ENCODE data around the gene ARFGEF2. TPM values are rescaled to one million over a fixed set of nuclear protein-coding genes. Genes with fewer than 3 reads are reported as not detected.

The ARFGEF2 gene
- total and polyA plus RNA-seq, 11 donors, result 7.5 to 52.7 (median 40.2) TPM

DNA sequence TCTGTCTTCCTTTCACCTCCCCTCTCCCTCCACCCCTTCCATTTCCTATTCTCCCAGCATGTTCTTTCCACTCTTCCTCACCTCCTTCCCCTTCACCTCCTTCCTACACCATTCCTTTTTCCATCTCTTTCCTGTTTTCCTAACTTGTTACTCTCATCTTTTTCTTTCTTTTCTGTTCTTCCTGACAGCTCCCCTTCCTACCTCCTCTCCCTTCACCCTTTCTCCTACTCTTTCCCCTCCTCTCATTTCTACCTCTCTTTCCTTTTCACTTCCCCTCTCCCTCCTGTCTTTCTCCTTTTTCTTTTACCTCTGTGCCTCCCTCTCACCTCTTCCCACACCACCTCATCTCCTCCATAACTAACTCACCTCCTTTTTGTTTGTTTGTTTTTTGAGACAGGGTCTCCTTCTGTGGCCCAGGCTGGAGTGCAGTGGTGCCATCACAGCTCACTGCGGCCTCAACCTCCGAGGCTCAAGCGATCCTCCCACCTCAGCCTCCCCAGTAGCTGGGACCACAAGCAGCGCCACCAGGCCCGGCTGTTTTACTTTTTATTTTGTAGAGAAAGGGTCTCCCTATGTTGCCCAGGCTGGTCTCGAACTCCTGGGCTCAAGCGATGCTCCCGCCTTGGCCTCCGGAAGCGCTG, 864 bp upstream of the ARFGEF2 start:
- 34 to 37% (median 34%) methylated on average over 10 of the region's 10 CpGs for WGBS, 4 donors
- Histone ChIP-seq H3K27ac (peak overlapping the region in 11 of 12 donors; percentile 93 to 99 (median 95)), H3K9me3 (no peaks in the 10 kb centered on the region), H3K36me3 (no peaks in the 10 kb centered on the region), H3K4me1 (peaks cover 0 to 45% (median 30%) of the 10 kb centered on the region in 12 donors), H3K27me3 (no peaks in the 10 kb centered on the region), H3K4me3 (peak overlapping the region; percentile 66 to 99 (median 90))
- DNase-seq (peak in 1 of 5 donors; percentile 64), ATAC-seq (no peak)
- intact Hi-C loops (cut with DNase I), result no loop called here
- TF ChIP-seq, protein P1, sequence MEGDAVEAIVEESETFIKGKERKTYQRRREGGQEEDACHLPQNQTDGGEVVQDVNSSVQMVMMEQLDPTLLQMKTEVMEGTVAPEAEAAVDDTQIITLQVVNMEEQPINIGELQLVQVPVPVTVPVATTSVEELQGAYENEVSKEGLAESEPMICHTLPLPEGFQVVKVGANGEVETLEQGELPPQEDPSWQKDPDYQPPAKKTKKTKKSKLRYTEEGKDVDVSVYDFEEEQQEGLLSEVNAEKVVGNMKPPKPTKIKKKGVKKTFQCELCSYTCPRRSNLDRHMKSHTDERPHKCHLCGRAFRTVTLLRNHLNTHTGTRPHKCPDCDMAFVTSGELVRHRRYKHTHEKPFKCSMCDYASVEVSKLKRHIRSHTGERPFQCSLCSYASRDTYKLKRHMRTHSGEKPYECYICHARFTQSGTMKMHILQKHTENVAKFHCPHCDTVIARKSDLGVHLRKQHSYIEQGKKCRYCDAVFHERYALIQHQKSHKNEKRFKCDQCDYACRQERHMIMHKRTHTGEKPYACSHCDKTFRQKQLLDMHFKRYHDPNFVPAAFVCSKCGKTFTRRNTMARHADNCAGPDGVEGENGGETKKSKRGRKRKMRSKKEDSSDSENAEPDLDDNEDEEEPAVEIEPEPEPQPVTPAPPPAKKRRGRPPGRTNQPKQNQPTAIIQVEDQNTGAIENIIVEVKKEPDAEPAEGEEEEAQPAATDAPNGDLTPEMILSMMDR (IDR thresholded peaks at IDR 0.05), result no peak
- no peak for TF ChIP-seq POLR2A (IDR thresholded peaks at IDR 0.05)

DNA sequence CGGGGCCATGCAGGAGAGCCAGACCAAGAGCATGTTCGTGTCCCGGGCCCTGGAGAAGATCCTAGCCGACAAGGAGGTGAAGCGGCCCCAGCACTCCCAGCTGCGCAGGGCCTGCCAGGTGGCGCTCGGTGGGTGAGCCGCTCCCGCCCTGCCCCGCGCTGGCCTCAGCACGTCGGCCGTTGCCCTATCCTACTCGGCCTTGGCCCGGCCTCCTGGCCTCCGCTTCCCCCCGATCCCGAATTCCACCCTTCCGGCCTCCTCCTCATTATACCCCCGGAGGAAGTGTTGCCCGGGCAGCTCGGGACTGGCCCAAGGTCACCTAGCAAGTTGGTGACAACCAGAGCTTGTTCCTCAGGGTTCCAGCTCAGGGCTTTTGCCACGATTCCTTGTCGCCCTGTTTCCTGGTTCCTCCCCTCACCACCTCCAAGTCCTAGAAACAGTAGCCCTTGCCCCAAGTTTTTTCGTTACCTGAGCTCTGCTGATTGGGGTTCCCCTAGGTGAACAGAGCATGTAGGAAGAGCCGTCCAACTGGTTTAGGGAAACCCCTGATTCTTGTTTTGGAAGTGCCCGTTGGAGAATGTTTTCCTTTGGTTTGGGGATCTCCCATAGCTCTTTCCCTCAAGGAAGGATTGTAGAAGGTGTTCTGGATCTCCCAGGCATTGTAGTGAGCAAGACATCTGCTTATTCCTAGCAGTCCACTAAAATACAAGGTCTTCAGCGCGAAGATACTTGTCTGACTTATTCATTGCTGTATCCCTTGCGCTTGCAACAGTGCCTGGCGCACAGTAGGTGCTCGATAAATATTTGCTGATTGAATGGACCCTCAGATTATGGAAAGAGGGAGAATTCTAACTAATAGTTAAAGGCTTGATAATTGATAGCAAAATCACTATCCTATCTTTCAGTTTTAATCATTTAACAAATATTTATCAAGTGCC, 641 bp downstream of the ARFGEF2 start:
- H3K4me3 ChIP-seq, result peak overlapping the region; percentile 66 to 99 (median 90)
- ATAC-seq (peak; percentile 42 to 78 (median 64)), DNase-seq (peak in 4 of 5 donors; percentile 51 to 75 (median 72))
- no peaks in the 10 kb centered on the region for H3K36me3 ChIP-seq
- H3K4me1 ChIP-seq, result peaks cover 0 to 55% (median 36%) of the 10 kb centered on the region in 12 donors
- TF ChIP-seq POLR2A (IDR thresholded peaks at IDR 0.05), result no peak
- TF ChIP-seq, protein P1 (IDR thresholded peaks at IDR 0.05), result no peak
- peak overlapping the region; percentile 90 to 99 (median 94) for H3K27ac ChIP-seq
- intact Hi-C loops (cut with DNase I), result no loop called here
- WGBS, 4 donors, result 8 to 10% (median 8%) methylated on average over 28 to 34 of the region's 34 CpGs
- no peaks in the 10 kb centered on the region for H3K27me3 ChIP-seq
- H3K9me3 ChIP-seq, result no peaks in the 10 kb centered on the region

DNA sequence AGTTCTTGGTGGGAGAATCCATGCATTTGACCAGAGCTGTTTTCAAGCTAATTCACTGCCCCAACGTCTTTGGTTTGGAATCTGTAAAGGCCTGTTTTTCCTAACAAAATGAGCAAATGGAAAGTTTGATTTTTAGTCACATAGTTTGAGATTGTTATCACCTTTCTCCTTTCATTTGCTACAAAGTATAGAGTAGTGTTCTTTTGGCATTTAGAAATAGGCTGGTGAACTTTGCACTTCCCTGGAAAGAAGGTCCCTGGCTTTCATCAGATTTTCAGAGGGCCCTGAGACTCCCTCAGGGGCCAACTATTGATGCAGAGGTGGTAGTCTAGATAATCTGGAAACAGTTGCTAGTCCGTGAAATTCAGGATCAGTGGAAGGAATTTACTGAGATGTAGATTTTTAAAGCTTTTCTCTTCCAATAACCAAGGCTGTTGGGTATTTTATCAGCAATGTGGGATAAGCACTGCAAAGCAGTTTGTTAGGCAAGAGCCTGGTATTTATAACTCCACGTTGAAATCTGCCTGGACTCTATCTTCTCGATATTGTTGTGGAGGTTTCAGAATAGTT, 1.7 kb downstream of the ARFGEF2 start:
- ATAC-seq, result no peak

More for the DNA sequence above, 1.7 kb downstream of the ARFGEF2 start:
- no peaks in the 10 kb centered on the region for H3K9me3 ChIP-seq
- peak overlapping the region in 10 of 12 donors; percentile 0 to 99 (median 90) for H3K4me3 ChIP-seq
- intact Hi-C loops (cut with DNase I), result no loop called here
- TF ChIP-seq, protein P1 (IDR thresholded peaks at IDR 0.05), result no peak
- no peak for TF ChIP-seq POLR2A (IDR thresholded peaks at IDR 0.05)
- H3K27me3 ChIP-seq, result no peaks in the 10 kb centered on the region
- WGBS, 4 donors, result 18 to 22% (median 21%) methylated on average over 4 of the region's 4 CpGs
- H3K27ac ChIP-seq, result peak overlapping the region; percentile 60 to 99 (median 94)
- peaks cover 0 to 61% (median 38%) of the 10 kb centered on the region in 12 donors for H3K4me1 ChIP-seq
- H3K36me3 ChIP-seq, result no peaks in the 10 kb centered on the region
- DNase-seq, result no peak
